Stimulated activated naive CD8-positive, alpha-beta T cell treated with anti-CD3 and anti-CD28 coated beads, Interleukin-15, amount 100 ng/mL, for 72 hours (primary cell): ENCODE data around the gene MPRIP.
"Not testable (repeated sequence)": the region's sequence is repeated elsewhere in the genome, so short reads cannot be mapped to it uniquely, and the experiment has no call there.

ENCODE experiments used
- ATAC-seq: fragments of 150-1000 bp; cut with Tn5 transposase; 2 replicates; pipeline ENCODE4 v1.10.0; 2021; ENCODE audit warnings: mild to moderate bottlenecking, moderate library complexity
- DNase-seq, 2 donors: peaks; one replicate each; pipeline ENCODE4 v3.0.0; 2021 to 2022
- H3K27ac Mint-ChIP-seq, 2 donors: one replicate each; pipeline ENCODE4 v1.8.0; 2022; ENCODE audit warnings: mild to moderate bottlenecking in 2 of 2, mixed read lengths in 2 of 2, moderate library complexity in 2 of 2
- H3K27me3 Mint-ChIP-seq: one replicate; pipeline ENCODE4 v1.8.0; 2022; ENCODE audit warnings: mixed read lengths
- H3K4me1 Mint-ChIP-seq: one replicate; pipeline ENCODE4 v1.8.0; 2022; ENCODE audit warnings: mild to moderate bottlenecking, mixed read lengths
- H3K4me3 Mint-ChIP-seq, 2 donors: one replicate each; pipeline ENCODE4 v1.8.0; 2022; ENCODE audit warnings: mild to moderate bottlenecking in 2 of 2, mixed read lengths in 2 of 2, moderate library complexity in 1 of 2
- H3K9me3 Mint-ChIP-seq, 2 donors: one replicate each; pipeline ENCODE4 v1.8.0; 2022; ENCODE audit warnings: mixed read lengths in 2 of 2

Gene MPRIP

DNA sequence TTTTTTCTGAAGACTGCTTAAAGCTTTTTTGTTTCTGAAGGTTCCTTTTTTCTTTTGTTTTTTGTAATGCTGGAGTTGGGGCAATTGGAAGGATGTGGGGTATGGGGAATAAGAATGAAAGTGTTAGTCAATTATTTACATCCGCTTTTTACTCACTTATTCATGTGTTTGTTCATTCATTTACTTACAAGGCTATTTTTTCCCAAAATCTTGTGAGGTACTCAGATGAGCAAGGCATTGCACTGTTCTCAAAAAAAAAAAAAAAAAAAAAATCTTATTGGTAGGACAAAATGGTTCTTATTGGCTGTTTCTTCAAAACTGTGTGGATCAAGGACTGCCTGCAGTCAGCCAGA, 108.2 kb downstream of the MPRIP start:
- H3K4me3 Mint-ChIP-seq = no peak overlapping the region
- ATAC-seq = peak; percentile 36

GRCh38 chr17:17151055-17151454, 108.8 kb downstream of the MPRIP start:
- Mint-ChIP-seq H3K4me3 (no peak overlapping the region), H3K4me1 (peaks cover 47% of the 10 kb centered on the region)
- ATAC-seq = peak; percentile 53

More for the DNA sequence above, 108.2 kb downstream of the MPRIP start:
- no peaks in the 10 kb centered on the region for H3K27me3 Mint-ChIP-seq
- H3K27ac Mint-ChIP-seq = no peak overlapping the region
- DNase-seq = no peak
- H3K4me1 Mint-ChIP-seq = peaks cover 47% of the 10 kb centered on the region
- H3K9me3 Mint-ChIP-seq = no peaks in the 10 kb centered on the region

GRCh38 chr17:17151541-17151940, 109.3 kb downstream of the MPRIP start:
- Mint-ChIP-seq H3K4me3 (no peak overlapping the region), H3K27ac (peak overlapping the region in 1 of 2 donors; percentile 79), H3K27me3 (no peaks in the 10 kb centered on the region), H3K4me1 (peaks cover 47% of the 10 kb centered on the region), H3K9me3 (no peaks in the 10 kb centered on the region)
- ATAC-seq = no peak
- no peak for DNase-seq

More at GRCh38 chr17:17151055-17151454, 108.8 kb downstream of the MPRIP start:
- DNase-seq = no peak
- no peaks in the 10 kb centered on the region for H3K9me3 Mint-ChIP-seq
- H3K27ac Mint-ChIP-seq = no peak overlapping the region
- no peaks in the 10 kb centered on the region for H3K27me3 Mint-ChIP-seq

DNA sequence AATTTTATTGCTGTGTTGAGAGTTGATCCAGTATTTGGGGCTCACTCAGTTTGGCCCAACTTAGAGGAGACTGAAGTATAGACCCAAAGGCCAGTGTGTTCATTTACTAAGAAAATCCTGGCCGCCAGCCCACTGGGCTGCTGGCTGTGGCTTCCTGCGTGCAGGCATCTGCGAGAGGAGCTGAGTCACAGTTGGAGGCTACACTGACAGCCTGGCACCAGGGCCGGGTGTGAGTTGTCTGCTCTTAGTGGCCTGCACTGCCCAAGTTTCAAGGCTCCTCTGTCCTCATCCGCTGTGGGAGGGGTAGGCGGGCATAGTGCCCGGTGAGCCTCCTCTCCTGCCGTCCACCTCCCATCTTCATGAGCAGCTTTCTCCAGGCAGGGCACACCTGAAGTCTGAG, 109.7 kb downstream of the MPRIP start:
- DNase-seq (no peak), ATAC-seq (no peak)
- H3K27me3 Mint-ChIP-seq = no peaks in the 10 kb centered on the region
- no peaks in the 10 kb centered on the region for H3K9me3 Mint-ChIP-seq
- H3K4me1 Mint-ChIP-seq = peaks cover 47% of the 10 kb centered on the region
- no peak overlapping the region for H3K4me3 Mint-ChIP-seq
- peak overlapping the region in 1 of 2 donors; percentile 79 for H3K27ac Mint-ChIP-seq

DNA sequence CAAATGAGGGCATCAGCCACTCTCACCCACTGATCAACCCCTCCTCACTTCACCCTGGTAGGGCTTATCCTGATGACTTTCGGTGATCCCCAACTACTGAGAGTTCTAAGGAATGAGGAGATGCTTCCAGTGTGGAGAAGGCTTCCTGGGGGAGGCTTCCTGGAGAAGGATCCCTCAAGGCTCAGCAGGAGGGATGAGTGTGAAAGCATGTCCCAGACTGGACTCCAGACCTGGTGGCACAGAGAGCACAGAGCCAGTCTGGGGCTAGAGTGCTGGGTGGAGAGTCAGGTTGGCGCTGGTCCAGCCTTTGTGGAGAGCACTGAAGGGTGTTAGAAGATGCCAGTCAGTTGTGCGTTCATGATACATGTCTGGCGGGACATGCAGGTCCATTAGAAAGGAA, 110.1 kb downstream of the MPRIP start:
- Mint-ChIP-seq H3K4me3 (no peak overlapping the region), H3K9me3 (no peaks in the 10 kb centered on the region)

GRCh38 chr17:17153071-17153470, 110.8 kb downstream of the MPRIP start:
- ATAC-seq = no peak
- Mint-ChIP-seq H3K9me3 (no peaks in the 10 kb centered on the region), H3K27me3 (no peaks in the 10 kb centered on the region), H3K4me1 (peaks cover 47% of the 10 kb centered on the region), H3K4me3 (no peak overlapping the region), H3K27ac (peak overlapping the region in 1 of 2 donors; percentile 46)
- DNase-seq = no peak

More for the DNA sequence above, 110.1 kb downstream of the MPRIP start:
- Mint-ChIP-seq H3K27me3 (no peaks in the 10 kb centered on the region), H3K27ac (peak overlapping the region; percentile 49 to 77), H3K4me1 (peaks cover 47% of the 10 kb centered on the region)
- no peak for ATAC-seq
- DNase-seq = no peak

DNA sequence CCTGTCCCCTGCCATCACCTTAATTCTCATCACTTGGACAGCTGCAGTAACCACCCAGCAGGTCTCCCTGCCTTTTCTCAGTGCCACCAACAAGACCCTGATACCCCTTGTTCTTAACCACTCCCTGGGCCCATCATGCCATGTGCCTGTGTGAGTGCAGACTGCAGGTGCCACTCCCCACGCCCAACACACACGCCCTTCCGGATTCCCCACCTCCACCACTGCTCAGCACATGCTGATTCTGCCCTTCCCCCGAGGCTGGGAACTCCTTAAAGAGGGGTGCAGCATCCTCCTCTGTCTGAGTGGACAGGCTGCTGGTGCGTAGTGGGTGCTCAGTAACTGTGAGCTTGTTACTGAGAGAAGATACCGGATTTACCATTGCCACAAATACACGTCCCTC, 111.5 kb downstream of the MPRIP start:
- H3K27ac Mint-ChIP-seq = peak overlapping the region in 1 of 2 donors; percentile 86
- H3K9me3 Mint-ChIP-seq = no peaks in the 10 kb centered on the region
- ATAC-seq (no peak), DNase-seq (no peak)
- H3K4me3 Mint-ChIP-seq = no peak overlapping the region
- H3K4me1 Mint-ChIP-seq = peaks cover 47% of the 10 kb centered on the region
- no peaks in the 10 kb centered on the region for H3K27me3 Mint-ChIP-seq

DNA sequence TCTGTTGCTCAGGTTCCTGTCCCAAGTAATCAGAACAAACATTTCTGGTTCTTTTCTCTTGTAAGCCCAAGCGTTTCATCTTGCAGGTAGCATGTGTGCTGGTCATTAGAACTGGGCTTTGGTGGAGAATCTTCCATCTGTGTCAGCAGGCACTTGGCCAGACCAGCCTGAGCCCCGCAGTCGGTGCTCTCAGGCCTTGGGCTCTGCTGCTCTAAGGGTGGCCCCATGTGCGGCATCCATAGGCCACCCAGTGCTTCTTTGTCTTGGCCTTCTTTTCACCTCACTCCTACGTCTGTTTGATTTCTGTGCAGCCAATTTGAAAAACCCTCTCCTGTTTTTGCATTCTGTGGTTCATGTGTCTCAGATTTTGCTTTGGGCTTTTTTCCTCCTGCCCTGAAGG, 112.3 kb downstream of the MPRIP start:
- DNase-seq (no peak), ATAC-seq (no peak)
- Mint-ChIP-seq H3K9me3 (no peaks in the 10 kb centered on the region), H3K4me1 (peaks cover 47% of the 10 kb centered on the region), H3K27ac (no peak overlapping the region), H3K4me3 (no peak overlapping the region), H3K27me3 (no peaks in the 10 kb centered on the region)

DNA sequence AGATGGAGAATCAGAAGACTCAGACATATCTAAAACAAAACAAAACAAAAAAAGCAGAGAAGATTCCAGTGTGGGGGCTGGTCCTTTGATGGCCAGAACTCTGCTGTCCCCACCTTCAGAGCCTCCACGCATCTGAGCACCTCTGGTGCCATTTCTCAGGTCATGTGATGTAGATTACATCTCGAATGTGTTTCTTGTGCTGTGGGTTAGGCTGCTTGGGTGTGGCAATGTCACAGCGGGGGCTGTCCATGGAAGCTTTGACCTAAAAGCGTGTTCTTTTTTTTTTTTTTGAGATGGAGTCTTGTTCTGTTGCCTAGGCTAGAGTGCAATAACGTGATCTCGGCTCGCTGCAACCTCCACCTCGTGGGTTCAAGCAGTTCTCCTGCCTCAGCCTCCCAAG, 112.7 kb downstream of the MPRIP start:
- ATAC-seq (no peak), DNase-seq (no peak)
- Mint-ChIP-seq H3K4me3 (no peak overlapping the region), H3K27ac (no peak overlapping the region), H3K4me1 (peaks cover 46% of the 10 kb centered on the region), H3K27me3 (no peaks in the 10 kb centered on the region), H3K9me3 (no peaks in the 10 kb centered on the region)

GRCh38 chr17:17155568-17155967, 113.3 kb downstream of the MPRIP start:
- H3K4me3 Mint-ChIP-seq = no peak overlapping the region
- DNase-seq (no peak), ATAC-seq (no peak)
- peaks cover 40% of the 10 kb centered on the region for H3K4me1 Mint-ChIP-seq
- H3K9me3 Mint-ChIP-seq = no peaks in the 10 kb centered on the region
- no peaks in the 10 kb centered on the region for H3K27me3 Mint-ChIP-seq
- H3K27ac Mint-ChIP-seq = peak overlapping the region in 1 of 2 donors; percentile 20

- no peaks in the 10 kb centered on the region for H3K27me3 Mint-ChIP-seq
- peaks cover 38% of the 10 kb centered on the region for H3K4me1 Mint-ChIP-seq
- ATAC-seq = no peak
- no peak for DNase-seq
- H3K9me3 Mint-ChIP-seq = no peaks in the 10 kb centered on the region
- no peak overlapping the region for H3K27ac Mint-ChIP-seq
- no peak overlapping the region for H3K4me3 Mint-ChIP-seq
Measured at GRCh38 chr17:17156107-17156506, 113.8 kb downstream of the MPRIP start.

DNA sequence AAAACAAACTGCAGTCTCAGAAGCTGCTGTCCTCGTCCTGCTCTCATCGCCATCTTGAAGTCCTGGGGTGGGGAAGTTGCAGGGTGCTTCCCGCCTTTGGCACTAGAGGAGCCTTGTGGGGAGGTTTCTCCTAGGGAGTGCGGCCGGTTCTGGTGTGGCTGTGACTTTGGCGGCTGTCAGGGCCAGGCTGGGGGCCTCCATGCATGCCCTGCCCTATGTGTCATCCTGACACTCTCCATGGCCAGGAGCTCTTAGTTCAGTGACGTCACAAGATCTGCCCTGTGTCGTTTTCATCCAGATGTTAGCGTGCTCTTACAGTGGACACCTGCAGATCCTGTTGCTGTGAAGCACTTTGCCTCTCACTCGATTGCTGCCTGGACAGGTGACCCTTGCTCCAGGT, 114.3 kb downstream of the MPRIP start:
- H3K9me3 Mint-ChIP-seq = no peaks in the 10 kb centered on the region
- ATAC-seq = no peak
- no peak overlapping the region for H3K4me3 Mint-ChIP-seq
- no peak overlapping the region for H3K27ac Mint-ChIP-seq
- H3K27me3 Mint-ChIP-seq = no peaks in the 10 kb centered on the region
- peaks cover 33% of the 10 kb centered on the region for H3K4me1 Mint-ChIP-seq
- no peak for DNase-seq

DNA sequence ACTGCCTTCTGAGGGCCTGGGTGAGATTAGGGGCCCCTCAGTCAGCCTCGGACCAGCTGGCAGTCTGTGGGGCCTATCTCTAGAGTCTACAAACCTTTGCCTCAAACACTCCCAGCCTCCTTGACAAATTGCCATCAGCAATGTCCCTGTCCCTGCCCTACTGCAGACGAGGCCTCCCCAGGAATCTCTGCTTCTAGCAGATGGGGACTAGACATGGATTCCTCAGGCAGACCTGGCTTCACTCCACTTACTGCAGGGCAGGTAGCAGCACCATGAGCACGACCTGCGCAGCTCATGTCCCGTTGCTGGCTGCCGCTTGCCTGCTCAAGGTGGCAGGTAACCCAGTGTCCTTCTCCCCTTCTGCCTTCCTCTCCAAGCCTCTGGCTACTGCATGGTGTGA, 114.8 kb downstream of the MPRIP start:
- DNase-seq (no peak), ATAC-seq (no peak)
- Mint-ChIP-seq H3K4me3 (no peak overlapping the region), H3K9me3 (no peaks in the 10 kb centered on the region), H3K27ac (no peak overlapping the region), H3K4me1 (peaks cover 28% of the 10 kb centered on the region), H3K27me3 (no peaks in the 10 kb centered on the region)

DNA sequence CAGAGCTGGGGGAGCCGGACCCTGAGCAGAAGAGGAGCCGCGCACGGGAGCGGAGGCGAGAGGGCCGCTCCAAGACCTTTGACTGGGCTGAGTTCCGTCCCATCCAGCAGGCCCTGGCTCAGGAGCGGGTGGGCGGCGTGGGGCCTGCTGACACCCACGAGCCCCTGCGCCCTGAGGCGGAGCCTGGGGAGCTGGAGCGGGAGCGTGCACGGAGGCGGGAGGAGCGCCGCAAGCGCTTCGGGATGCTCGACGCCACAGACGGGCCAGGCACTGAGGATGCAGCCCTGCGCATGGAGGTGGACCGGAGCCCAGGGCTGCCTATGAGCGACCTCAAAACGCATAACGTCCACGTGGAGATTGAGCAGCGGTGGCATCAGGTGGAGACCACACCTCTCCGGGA, 116.2 kb downstream of the MPRIP start:
- H3K4me3 Mint-ChIP-seq = not testable (repeated sequence)

DNA sequence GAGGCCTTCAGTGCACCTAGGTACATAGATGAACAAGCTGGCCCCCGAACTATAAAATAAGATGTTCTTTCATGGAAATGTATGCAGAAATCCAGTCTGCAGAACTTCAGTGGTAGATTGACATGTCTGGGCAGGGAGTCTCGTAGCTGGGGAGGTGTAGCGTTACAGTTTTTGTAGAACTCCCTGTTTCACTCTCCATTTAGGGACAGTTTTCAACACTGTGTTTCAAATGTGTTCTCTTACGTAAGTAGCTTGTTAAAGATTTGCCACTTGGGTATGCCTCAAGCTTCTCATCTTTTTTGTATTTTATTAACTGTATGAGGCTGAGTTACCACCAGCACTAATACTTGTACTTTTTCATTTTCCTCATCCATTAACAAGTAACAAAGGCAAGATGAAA, 117.3 kb downstream of the MPRIP start:
- ATAC-seq (no peak), DNase-seq (no peak)
- peaks cover 5% of the 10 kb centered on the region for H3K4me1 Mint-ChIP-seq
- H3K9me3 Mint-ChIP-seq = no peaks in the 10 kb centered on the region
- no peak overlapping the region for H3K4me3 Mint-ChIP-seq
- peak overlapping the region in 1 of 2 donors; percentile 44 for H3K27ac Mint-ChIP-seq
- no peaks in the 10 kb centered on the region for H3K27me3 Mint-ChIP-seq

More for the DNA sequence above, 116.2 kb downstream of the MPRIP start:
- not testable (repeated sequence) for H3K27ac Mint-ChIP-seq, H3K27me3 Mint-ChIP-seq, H3K9me3 Mint-ChIP-seq, DNase-seq
- ATAC-seq = peak; percentile 20
- peaks cover 14% of the 10 kb centered on the region for H3K4me1 Mint-ChIP-seq

GRCh38 chr17:17161121-17161520, 118.9 kb downstream of the MPRIP start:
- H3K27ac Mint-ChIP-seq = peak overlapping the region in 1 of 2 donors; percentile 49
- H3K27me3 Mint-ChIP-seq = no peaks in the 10 kb centered on the region
- no peaks in the 10 kb centered on the region for H3K9me3 Mint-ChIP-seq
- ATAC-seq = no peak
- no peak for DNase-seq
- no peak overlapping the region for H3K4me3 Mint-ChIP-seq
- H3K4me1 Mint-ChIP-seq = no peaks in the 10 kb centered on the region

DNA sequence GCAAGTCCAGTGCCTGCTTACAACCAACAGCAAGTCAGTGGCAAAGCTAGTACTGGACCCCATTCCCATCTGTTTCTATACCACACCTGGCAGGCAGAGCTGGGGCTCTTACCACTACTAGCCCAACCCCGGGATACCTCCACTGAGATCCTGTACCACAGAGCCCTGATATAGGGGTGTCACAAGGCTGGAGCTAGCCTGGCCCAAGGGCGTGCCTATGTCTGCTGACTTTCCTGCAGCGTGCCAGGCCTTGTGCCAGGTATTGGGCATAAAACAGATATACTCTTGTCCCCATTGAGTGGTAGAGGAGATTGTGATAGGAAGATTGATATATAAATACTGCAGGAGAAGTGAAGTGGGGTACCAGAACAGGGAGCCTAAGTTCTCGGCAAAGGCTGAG, 119.5 kb downstream of the MPRIP start:
- Mint-ChIP-seq H3K9me3 (no peaks in the 10 kb centered on the region), H3K4me3 (no peak overlapping the region), H3K4me1 (no peaks in the 10 kb centered on the region), H3K27ac (peak overlapping the region in 1 of 2 donors; percentile 3), H3K27me3 (no peaks in the 10 kb centered on the region)
- ATAC-seq (no peak), DNase-seq (no peak)
